ENCODE measurements around the gene ATAD3C.
A peak's percentile ranks its signal among the peaks of the same experiment; 100 is the strongest.
"Not testable (repeated sequence)": the region's sequence is repeated elsewhere in the genome, so short reads cannot be mapped to it uniquely, and the experiment has no call there.

ATAD3C gene

GRCh38 chr1:1479547-1480487, 30.3 kb downstream of the ATAD3C start:
- no peak for DNase-seq

- not testable (repeated sequence) for DNase-seq
These were observed 31.0 kb downstream of the ATAD3C start for GRCh38 chr1:1480488-1480867.

- not testable (repeated sequence) for DNase-seq
These were observed 32.3 kb downstream of the ATAD3C start for GRCh38 chr1:1481811-1482210.

- DNase-seq, result no peak
These were observed 33.4 kb downstream of the ATAD3C start for GRCh38 chr1:1482856-1483255.

GRCh38 chr1:1483714-1484113, 34.2 kb downstream of the ATAD3C start:
- DNase-seq, result no peak

- not testable (repeated sequence) for DNase-seq
These were observed 35.7 kb downstream of the ATAD3C start for GRCh38 chr1:1484976-1485750.

GRCh38 chr1:1485755-1486317, 36.3 kb downstream of the ATAD3C start:
- not testable (repeated sequence) for DNase-seq

- no peak for DNase-seq
These were observed 38.2 kb downstream of the ATAD3C start for GRCh38 chr1:1487701-1488100.

GRCh38 chr1:1489231-1489630, 39.7 kb downstream of the ATAD3C start:
- DNase-seq, result no peak

GRCh38 chr1:1489861-1490260, 40.4 kb downstream of the ATAD3C start:
- no peak for DNase-seq

- no peak for DNase-seq
These were observed 41.2 kb downstream of the ATAD3C start for GRCh38 chr1:1490633-1491230.

- DNase-seq, result no peak
These were observed 42.1 kb downstream of the ATAD3C start for GRCh38 chr1:1491601-1492000.

GRCh38 chr1:1494311-1494710, 44.8 kb downstream of the ATAD3C start:
- DNase-seq, result not testable (repeated sequence)

- DNase-seq, result not testable (repeated sequence)
These were observed 46.0 kb downstream of the ATAD3C start for GRCh38 chr1:1495461-1495975.

- peak; percentile 79 for DNase-seq
These were observed 55.4 kb downstream of the ATAD3C start for GRCh38 chr1:1504777-1505365.

GRCh38 chr1:1505366-1505798, 55.9 kb downstream of the ATAD3C start:
- peak; percentile 27 for DNase-seq

GRCh38 chr1:1505801-1506200, 56.3 kb downstream of the ATAD3C start:
- DNase-seq, result not testable (repeated sequence)

- no peak for DNase-seq
These were observed 57.8 kb downstream of the ATAD3C start for GRCh38 chr1:1507305-1507704.

- not testable (repeated sequence) for DNase-seq
These were observed 59.4 kb downstream of the ATAD3C start for GRCh38 chr1:1508775-1509464.

- not testable (repeated sequence) for DNase-seq
These were observed 60.0 kb downstream of the ATAD3C start for GRCh38 chr1:1509465-1509850.

- DNase-seq, result peak; percentile 38
These were observed 61.5 kb downstream of the ATAD3C start for GRCh38 chr1:1510912-1511532.
